MM.1S (cell line): ENCODE measurements around the gene RRP1.

ENCODE experiments used
- CTCF ChIP-seq: fragments of 300-600 bp; sonication (generic); IDR thresholded peaks from 2 replicates; pipeline ENCODE4 v1.5.1; 2016; ENCODE audit warnings: antibody characterized with exemption, low read length, mixed read lengths
- EZH2 ChIP-seq: fragments of 300-600 bp; sonication (generic); optimal IDR thresholded peaks from 2 replicates; pipeline ENCODE3; 2017; ENCODE audit warnings: low read depth, mild to moderate bottlenecking, antibody characterized with exemption, low read length, mixed read lengths
- EZH2phosphoT487 ChIP-seq: fragments of 300-600 bp; sonication (generic); IDR thresholded peaks from 2 replicates; pipeline ENCODE4 v1.6.1; 2018; ENCODE audit warnings: antibody characterized with exemption, low read length

GRCh38 chr21:43849532-43850299 lies 60.3 kb downstream of the RRP1 start:
- TF ChIP-seq CTCF (no peak), EZH2 (no peak), EZH2phosphoT487 (no peak)
